Measurements from ENCODE around the gene TNN.

TNN gene

DNA sequence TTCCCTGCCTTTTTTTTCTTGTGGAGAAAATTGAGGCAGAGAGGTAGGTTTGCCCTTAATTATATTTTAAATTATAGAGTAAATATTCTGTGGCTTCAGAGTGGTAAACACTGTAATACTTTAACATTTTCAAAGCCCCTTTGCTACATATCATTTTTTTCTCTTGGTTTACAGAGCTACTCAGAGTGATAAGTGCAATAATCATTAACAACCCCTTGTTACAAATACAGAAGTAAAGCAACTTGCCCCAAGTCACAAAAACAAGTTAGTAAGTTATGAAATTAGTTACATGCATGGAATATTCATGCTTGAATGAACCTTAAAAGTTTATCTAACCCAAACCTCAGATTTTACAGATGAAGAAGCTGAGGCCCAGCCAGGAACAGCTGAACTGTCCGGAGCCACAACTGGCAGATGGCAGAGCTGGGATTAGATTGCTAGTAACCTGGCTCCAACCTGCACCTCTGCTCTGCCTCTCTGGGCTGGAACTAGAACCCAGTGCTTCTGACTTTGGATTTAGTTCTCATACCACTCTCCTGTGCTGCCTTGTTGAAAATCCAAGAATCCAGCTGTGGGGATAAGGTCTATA lies 48.7 kb downstream of the TNN start:
- no peak for DNase-seq (ENCODE audit: low spot score)

- no peak for DNase-seq (ENCODE audit: low spot score)
Measured at GRCh38 chr1:175116903-175117302, 49.3 kb downstream of the TNN start.

DNA sequence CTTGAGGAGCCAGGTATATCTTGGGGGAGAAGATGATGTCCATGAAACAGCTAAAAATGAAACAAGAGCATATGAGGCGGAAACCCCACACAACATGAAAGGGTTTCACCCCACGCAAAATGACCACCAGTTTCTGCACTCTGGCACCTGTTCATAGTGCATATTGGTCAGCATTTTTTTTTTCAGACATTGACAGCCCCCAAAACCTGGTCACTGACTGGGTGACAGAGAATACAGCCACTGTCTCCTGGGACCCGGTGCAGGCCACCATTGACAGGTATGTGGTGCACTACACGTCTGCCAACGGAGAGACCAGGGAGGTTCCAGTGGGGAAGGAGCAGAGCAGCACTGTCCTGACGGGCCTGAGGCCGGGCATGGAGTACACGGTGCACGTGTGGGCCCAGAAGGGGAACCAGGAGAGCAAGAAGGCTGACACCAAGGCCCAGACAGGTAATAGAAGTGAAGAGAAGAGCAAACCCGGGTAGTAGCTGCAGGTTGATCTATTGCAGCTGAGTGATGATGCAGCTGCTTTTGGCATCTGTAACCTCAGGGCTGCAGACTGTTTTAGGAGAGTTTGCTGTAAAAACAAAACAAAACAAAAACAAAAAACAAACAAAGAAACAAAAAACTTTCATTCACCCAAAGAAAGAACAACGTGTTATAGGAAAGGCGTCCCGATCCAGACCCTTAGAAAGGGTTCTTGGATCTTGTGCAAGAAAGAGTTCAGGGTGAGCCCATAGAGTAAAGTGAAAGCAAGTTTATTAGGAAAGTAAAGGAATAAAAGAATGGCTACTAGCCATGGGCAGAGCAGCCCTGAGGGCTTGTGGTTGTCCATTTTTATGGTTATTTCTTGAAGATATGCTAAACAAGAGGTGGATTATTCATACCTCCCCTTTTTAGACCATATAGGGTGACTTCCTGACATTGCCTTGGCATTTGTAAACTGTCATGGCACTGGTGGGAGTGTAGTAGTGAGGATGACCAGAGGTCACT lies 51.0 kb downstream of the TNN start:
- no peak for DNase-seq (ENCODE audit: low spot score)

DNA sequence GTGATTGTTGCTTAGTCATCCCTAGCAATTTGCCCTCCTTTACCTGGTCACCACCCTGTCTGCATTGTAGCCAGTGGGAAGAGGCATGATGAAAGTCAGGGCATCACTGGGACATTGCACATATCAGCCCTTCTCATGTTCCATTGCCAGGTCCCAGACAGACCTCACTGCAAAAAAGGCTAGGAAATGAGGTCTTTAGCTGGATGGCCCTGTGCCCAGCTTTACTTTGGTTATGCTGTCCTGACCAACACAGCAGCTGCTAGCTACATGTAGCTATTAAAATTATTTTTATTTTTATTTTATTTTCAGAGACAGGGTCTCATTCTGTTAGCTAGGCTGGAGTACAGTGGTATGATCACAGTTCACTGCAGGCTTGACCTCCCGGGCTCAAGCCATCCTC lies 52.9 kb downstream of the TNN start:
- DNase-seq (ENCODE audit: low spot score): no peak

DNA sequence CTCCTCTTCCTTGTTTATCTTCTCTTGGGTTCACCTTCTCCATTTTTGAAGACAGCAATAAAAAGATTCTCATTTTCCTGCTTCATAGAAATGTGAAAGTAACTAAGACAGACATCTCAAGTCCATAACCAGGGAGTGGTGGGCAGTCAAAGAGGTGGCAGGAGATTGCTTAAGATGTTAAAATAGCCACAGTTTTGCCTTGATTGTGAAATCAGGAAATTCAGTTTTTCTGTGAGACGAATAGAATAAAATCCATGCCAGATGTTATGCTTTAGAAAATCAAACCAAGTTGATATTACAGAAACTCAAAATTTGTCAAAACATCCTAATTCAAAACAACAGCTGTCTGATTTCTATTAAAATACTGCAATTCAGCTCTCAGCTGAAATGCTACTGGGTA lies 57.2 kb downstream of the TNN start:
- DNase-seq (ENCODE audit: low spot score): no peak

- no peak for DNase-seq (ENCODE audit: low spot score)
Measured at GRCh38 chr1:175126347-175126746, 58.7 kb downstream of the TNN start.

GRCh38 chr1:175127565-175127964 lies 59.9 kb downstream of the TNN start:
- DNase-seq (ENCODE audit: low spot score): no peak

DNA sequence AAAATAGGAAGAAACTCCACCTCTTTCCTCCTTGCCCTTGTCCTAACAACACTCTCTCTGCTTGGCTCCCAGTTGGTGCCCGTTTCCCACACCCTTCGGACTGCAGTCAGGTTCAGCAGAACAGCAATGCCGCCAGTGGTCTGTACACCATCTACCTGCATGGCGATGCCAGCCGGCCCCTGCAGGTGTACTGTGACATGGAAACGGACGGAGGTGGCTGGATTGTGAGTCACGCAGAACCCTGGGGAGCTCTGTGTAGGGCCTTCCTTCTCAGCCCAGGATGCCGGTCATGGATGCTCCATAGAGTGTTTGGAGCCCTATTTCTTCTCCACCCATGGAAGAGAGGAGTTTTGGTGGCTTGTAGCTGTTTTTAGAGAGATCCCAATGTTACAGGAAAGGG lies 60.9 kb downstream of the TNN start:
- no peak for DNase-seq (ENCODE audit: low spot score)

DNA sequence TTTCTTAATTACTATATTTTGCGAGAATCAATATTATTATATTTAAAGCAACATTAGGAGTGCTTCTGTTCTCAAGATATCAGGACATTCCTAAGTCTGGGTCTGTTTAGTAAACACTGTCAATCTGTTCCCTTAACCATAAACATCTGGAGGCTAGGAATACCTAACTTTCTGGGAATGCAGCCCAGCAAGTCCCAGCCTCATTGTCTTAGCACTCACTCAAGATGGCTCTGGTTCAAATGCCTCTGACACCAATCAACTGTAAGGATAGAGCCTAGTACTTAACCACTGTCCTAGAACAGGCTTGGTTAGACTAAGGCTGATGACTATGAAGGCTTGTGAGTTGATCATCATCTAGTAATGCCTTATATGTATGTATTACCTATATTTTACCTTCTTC lies 61.5 kb downstream of the TNN start:
- DNase-seq (ENCODE audit: low spot score): no peak

DNA sequence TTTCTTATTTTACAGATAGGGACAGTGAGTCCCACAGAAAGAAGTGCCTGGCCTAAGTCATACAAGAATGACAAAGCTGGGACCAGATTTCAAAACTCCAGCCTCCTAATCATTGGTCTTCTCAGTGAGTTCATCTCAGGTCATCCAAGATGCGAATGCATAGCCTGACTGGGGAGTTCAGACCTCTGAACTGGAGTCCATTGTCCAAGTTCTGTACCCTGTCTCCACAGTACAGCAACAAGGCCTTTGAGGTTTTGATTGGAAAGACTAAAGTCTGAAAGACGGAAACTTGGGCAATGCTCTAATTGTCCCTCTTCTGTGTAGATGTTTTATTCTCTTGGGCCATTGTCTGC lies 62.0 kb downstream of the TNN start:
- DNase-seq (ENCODE audit: low spot score): no peak

- no peak for DNase-seq (ENCODE audit: low spot score)
Measured at GRCh38 chr1:175129997-175130648, 62.5 kb downstream of the TNN start.

GRCh38 chr1:175130649-175131045 lies 63.0 kb downstream of the TNN start:
- no peak for DNase-seq (ENCODE audit: low spot score)

GRCh38 chr1:175131095-175131494 lies 63.5 kb downstream of the TNN start:
- DNase-seq (ENCODE audit: low spot score): no peak

GRCh38 chr1:175132436-175132835 lies 64.8 kb downstream of the TNN start:
- no peak for DNase-seq (ENCODE audit: low spot score)

DNA sequence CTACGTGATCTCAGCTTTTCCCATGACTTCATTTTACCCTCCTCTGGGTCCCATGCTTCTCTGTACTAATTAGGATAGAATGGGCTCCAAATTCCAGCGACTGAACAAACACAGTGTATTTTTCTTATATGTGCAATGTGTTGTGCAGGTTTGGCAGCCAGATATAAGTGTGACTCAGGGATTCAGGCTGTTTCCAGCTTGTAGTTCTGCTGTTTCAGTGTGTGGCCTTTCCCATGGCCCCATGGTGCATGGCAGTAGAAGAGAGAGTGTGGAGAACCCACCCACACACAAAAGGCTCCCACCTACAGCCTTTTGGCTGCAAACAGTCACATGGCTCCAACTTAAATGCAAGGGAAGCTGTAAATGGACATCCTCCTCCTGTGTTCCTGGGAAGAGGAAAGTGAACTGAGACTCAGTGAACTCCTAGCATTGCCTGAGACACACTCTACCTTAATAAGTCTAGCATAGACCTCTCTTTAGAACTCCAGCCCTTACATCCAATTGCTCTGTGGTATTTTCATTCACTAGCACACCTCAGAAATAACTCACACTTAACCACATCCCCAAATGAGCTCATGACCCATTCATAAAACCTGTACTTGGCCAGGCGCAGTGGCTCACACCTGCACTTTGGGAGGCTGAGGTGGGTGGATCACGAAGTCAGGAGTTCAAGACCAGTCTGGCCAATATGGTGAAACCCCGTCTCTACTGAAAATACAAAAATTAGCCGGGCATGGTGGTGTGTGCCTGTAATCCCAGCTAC lies 66.2 kb downstream of the TNN start:
- no peak for DNase-seq (ENCODE audit: low spot score)

DNA sequence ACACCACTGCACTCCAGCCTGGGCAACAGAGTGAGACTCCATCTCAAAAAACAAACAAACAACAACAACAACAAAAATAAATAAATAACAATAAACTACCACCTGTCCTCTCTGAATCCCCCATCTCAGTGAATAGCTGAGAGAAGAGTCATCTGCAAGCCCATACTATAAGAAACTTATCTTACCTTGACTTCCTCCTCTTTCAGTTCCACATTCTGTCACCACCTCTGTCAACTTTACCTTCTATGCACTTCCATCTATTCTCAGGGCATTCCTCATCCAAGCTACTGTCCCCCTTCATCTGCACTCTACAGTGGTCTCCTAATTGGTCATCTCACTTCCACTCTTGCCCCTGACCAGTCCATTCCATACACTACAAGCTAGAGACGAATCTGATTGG lies 66.9 kb downstream of the TNN start:
- no peak for DNase-seq (ENCODE audit: low spot score)

- DNase-seq (ENCODE audit: low spot score): no peak
Measured at GRCh38 chr1:175136246-175136645, 68.6 kb downstream of the TNN start.

GRCh38 chr1:175137369-175137768 lies 69.7 kb downstream of the TNN start:
- no peak for DNase-seq (ENCODE audit: low spot score)

- DNase-seq (ENCODE audit: low spot score): no peak
Measured at GRCh38 chr1:175138579-175138978, 70.9 kb downstream of the TNN start.

- no peak for DNase-seq (ENCODE audit: low spot score)
Measured at GRCh38 chr1:175145899-175146528, 78.4 kb downstream of the TNN start.

- peak; percentile 61 for DNase-seq (ENCODE audit: low spot score)
Measured at GRCh38 chr1:175146529-175147213, 79.0 kb downstream of the TNN start.

All from LoVo (cell line).